DOHH2 (cell line): ENCODE measurements around the gene MUC15.

Experiments used
- EZH2phosphoT487 ChIP-seq: fragments of 200-600 bp; sonication (generic); IDR thresholded peaks from 2 replicates; pipeline ENCODE4 v1.6.1; 2017; ENCODE audit warnings: borderline replicate concordance, mild to moderate bottlenecking, antibody characterized with exemption, low read length, moderate library complexity, mixed read lengths
- TF ChIP-seq, protein P1 (sequence below): fragments of 200-600 bp; sonication (generic); IDR thresholded peaks from one replicate; pipeline ENCODE4 v1.5.1; 2014; ENCODE audit warnings: antibody characterized with exemption, mild to moderate bottlenecking, low read depth, low read length; ENCODE audit not compliant: poor library complexity, severe bottlenecking

DNA sequence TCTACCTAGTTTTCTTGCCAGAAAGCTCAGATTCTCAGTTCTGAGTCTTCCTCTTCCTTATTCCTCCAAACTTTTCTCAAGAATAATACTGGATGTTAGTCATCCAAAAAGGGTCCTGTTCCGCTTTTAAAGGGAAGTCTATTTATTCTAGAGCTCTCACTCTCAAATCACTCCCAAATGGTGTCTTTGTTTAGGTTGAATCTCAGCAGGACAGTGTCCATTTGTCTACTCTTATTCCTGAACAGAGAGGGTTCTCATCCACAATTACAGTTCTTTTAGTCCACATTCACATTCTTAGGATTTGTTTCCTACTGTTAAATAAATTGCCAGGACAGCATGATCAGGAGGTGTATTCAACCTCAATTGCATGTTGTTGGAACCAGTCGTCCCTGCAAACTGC is 61.3 kb downstream of the MUC15 start:
- TF ChIP-seq EZH2phosphoT487 = no peak
- TF ChIP-seq, protein P1, sequence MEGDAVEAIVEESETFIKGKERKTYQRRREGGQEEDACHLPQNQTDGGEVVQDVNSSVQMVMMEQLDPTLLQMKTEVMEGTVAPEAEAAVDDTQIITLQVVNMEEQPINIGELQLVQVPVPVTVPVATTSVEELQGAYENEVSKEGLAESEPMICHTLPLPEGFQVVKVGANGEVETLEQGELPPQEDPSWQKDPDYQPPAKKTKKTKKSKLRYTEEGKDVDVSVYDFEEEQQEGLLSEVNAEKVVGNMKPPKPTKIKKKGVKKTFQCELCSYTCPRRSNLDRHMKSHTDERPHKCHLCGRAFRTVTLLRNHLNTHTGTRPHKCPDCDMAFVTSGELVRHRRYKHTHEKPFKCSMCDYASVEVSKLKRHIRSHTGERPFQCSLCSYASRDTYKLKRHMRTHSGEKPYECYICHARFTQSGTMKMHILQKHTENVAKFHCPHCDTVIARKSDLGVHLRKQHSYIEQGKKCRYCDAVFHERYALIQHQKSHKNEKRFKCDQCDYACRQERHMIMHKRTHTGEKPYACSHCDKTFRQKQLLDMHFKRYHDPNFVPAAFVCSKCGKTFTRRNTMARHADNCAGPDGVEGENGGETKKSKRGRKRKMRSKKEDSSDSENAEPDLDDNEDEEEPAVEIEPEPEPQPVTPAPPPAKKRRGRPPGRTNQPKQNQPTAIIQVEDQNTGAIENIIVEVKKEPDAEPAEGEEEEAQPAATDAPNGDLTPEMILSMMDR = no peak
